K562 (cell line): Measurements from ENCODE around the gene VPS41. TPM values are rescaled to one million over a fixed set of nuclear protein-coding genes. Genes with fewer than 3 reads are reported as not detected.

Experiments used
- ATAC-seq: fragments of 200-7000 bp; cut with Tn5 transposase; 3 replicates; pipeline ENCODE4 v1.9.1; 2020; ENCODE audit warnings: moderate library complexity
- BruUV-seq: library from RNA; stranded (reverse); fragments of 400-500 nt; replicated peaks from 2 replicates; lab custom pipeline; 2021; lab: Mats Ljungman, UMichigan
- CTCF ChIA-PET: fragments of 300-600 bp; formaldehyde crosslinking; extraction: SDS; loops from one replicate; lab custom pipeline; 2021; ENCODE audit warnings: low intra/inter-chr PET ratio; lab: Yijun Ruan, JAX
- POLR2A ChIA-PET: fragments of 300-600, 350-650 bp; sonication (Branson Sonifier 250); formaldehyde crosslinking; extraction: SDS; loops from one replicate; lab custom pipeline; 2021; ENCODE audit warnings: antibody characterized with exemption, inconsistent platforms; lab: Yijun Ruan, JAX
- DNase-seq, 4 experiments: peaks; one replicate each; pipeline versions ENCODE4 v3.0.0 to v3.0.0-alpha.2; 2011 to 2018; ENCODE audit warnings: low spot score in 3 of 4, mixed read lengths in 3 of 4; ENCODE audit errors: extremely low read depth in 1 of 4
- FAIRE-seq: peaks from 2 replicates; lab custom pipeline; 2011; peaks lifted over from hg19 to GRCh38; lab: Jason Lieb, UNC
- H2AFZ ChIP-seq: 2 replicates; pipeline ENCODE4 v1.6.0; 2011; ENCODE audit warnings: low read depth, low read length, control low read depth, inconsistent platforms
- H3K27ac ChIP-seq: fragments of 200-600 bp; 3 replicates; pipeline ENCODE4 v1.8.0; 2011; ENCODE audit warnings: low read depth, mild to moderate bottlenecking, control low read depth, inconsistent platforms, low read length, moderate library complexity, mixed read lengths; ENCODE audit errors: extremely low read depth
- H3K27me3 ChIP-seq, 2 experiments: fragments of 300-600 bp in 1 of 2; 2 replicates in 1 of 2; 3 replicates in 1 of 2; pipeline versions ENCODE4 v1.6.0 to v1.8.0; 2011; ENCODE audit warnings: inconsistent platforms in 2 of 2, low read length in 2 of 2, mild to moderate bottlenecking in 1 of 2, mixed read lengths in 1 of 2, moderate library complexity in 1 of 2; ENCODE audit not compliant: control insufficient read depth in 2 of 2, insufficient read depth in 2 of 2
- H3K36me3 ChIP-seq: fragments of 300-600 bp; 3 replicates; pipeline ENCODE4 v1.8.0; 2011; ENCODE audit warnings: mild to moderate bottlenecking, low read length, inconsistent platforms; ENCODE audit not compliant: control insufficient read depth, insufficient read depth
- H3K4me1 ChIP-seq, 2 experiments: fragments of 200-600 bp in 1 of 2; replicated peaks in 1 of 2; 2 replicates in 1 of 2; 3 replicates in 1 of 2; pipeline versions ENCODE4 v1.5.1 to v1.8.0; 2011; ENCODE audit warnings: inconsistent platforms in 2 of 2, low read length in 2 of 2, mild to moderate bottlenecking in 1 of 2, mixed read lengths in 1 of 2, moderate library complexity in 1 of 2; ENCODE audit not compliant: control insufficient read depth in 2 of 2, insufficient read depth in 2 of 2
- H3K4me2 ChIP-seq: 2 replicates; pipeline ENCODE4 v1.6.1; 2011; ENCODE audit warnings: low read length, control low read depth, inconsistent platforms, mixed read lengths; ENCODE audit not compliant: insufficient read depth
- H3K4me3 ChIP-seq: fragments of 200-600 bp; sonication (generic), shearing (Covaris generic); 2 replicates; pipeline ENCODE4 v1.5.1; 2016; ENCODE audit warnings: control low read depth, inconsistent platforms
- H3K79me2 ChIP-seq: fragments of 200-600 bp; 3 replicates; pipeline ENCODE4 v1.8.0; 2011; ENCODE audit warnings: low read length, inconsistent platforms; ENCODE audit not compliant: control insufficient read depth, insufficient read depth
- H3K9ac ChIP-seq, 2 experiments: 2 replicates each; pipeline versions ENCODE4 v1.6.0 to v1.6.1; 2011; ENCODE audit warnings: low read depth in 2 of 2, low read length in 2 of 2, control low read depth in 1 of 2, inconsistent platforms in 1 of 2, mild to moderate bottlenecking in 1 of 2, mixed read lengths in 1 of 2; ENCODE audit not compliant: insufficient read depth in 1 of 2
- H3K9me1 ChIP-seq: one replicate; pipeline ENCODE4 v1.6.0; 2011; ENCODE audit warnings: inconsistent platforms, mild to moderate bottlenecking, low read length, moderate library complexity; ENCODE audit not compliant: control insufficient read depth, insufficient read depth
- H3K9me3 ChIP-seq: replicated peaks from 2 replicates; pipeline ENCODE4 v1.5.1; 2011; ENCODE audit warnings: low read depth, low read length, inconsistent platforms; ENCODE audit not compliant: control insufficient read depth, insufficient read depth
- H4K20me1 ChIP-seq: replicated peaks from 2 replicates; pipeline ENCODE4 v1.6.1; 2011; ENCODE audit warnings: low read length, inconsistent platforms, mixed read lengths; ENCODE audit not compliant: control insufficient read depth, insufficient read depth
- EP400 ChIP-seq: fragments of 450-650 bp; IDR thresholded peaks from 2 replicates; pipeline ENCODE4 v1.6.1; 2017; ENCODE audit warnings: antibody characterized with exemption, mild to moderate bottlenecking, moderate library complexity
- FUS ChIP-seq: fragments of 200-400 bp; formaldehyde crosslinking; optimal IDR thresholded peaks from 2 replicates; pipeline ENCODE3; 2017; ENCODE audit warnings: low read depth, low read length
- MNT ChIP-seq, 2 experiments: fragments of 450-650 bp; conservative IDR thresholded peaks; 2 replicates each; pipeline ENCODE4 v1.6.1; 2017; ENCODE audit warnings: mild to moderate bottlenecking in 2 of 2, moderate library complexity in 2 of 2
- YY1 ChIP-seq, 3 experiments: IDR thresholded peaks; 2 replicates each; pipeline ENCODE4 v1.6.1; 2011; ENCODE audit warnings: low read length in 2 of 3, mild to moderate bottlenecking in 2 of 3, moderate library complexity in 2 of 3, borderline replicate concordance in 1 of 3, control low read depth in 1 of 3, low read depth in 1 of 3; ENCODE audit not compliant: insufficient read depth in 3 of 3, insufficient replicate concordance in 2 of 3, control insufficient read depth in 1 of 3, insufficient read length in 1 of 3; ENCODE audit errors: extremely low read depth in 1 of 3
- WGBS: fragments of 100-300 bp; shearing (Covaris generic); methylation state at CpG from one replicate; pipeline ENCODE4 v1.1.6; 2016; ENCODE audit warnings: low coverage, mixed read lengths; ENCODE audit not compliant: insufficient coverage; ENCODE audit errors: missing lambda C conversion rate; 5-methylcytosine and 5-hydroxymethylcytosine counted together
- in situ Hi-C: fragments of 300-500 bp; cut with MboI; formaldehyde crosslinking; loops from 4 replicates; pipeline ENCODE4 v1.15.0; 2018; ENCODE audit warnings: inconsistent platforms, mixed read lengths
- intact Hi-C: fragments of 100-400 bp; cut with micrococcal nuclease; formaldehyde crosslinking; loops from 2 replicates; pipeline ENCODE4 v1.14.2; 2022
- polyA plus RNA-seq, 8 experiments: library from polyadenylated mRNA; depleted of rRNA in 4 of 8; stranded (reverse) in 5 of 8; unstranded in 3 of 8; fragments of >200 nt; fragmentation: Nextera tagmentation in 2 of 8; fragmentation: Illumina TruSeq in 1 of 8; extraction: Ambion mirVana in 2 of 8; extraction: Trizol in 1 of 8; gene quantifications; 2 replicates each; pipeline versions ENCODE4 v1.2.1 to v1.2.3, GENCODE V29; 2011 to 2014; ENCODE audit warnings: inconsistent platforms in 1 of 8, missing spikeins in 1 of 8
- total RNA-seq, 7 experiments: library from RNA; depleted of rRNA in 6 of 7; stranded (reverse); fragments of >200 nt in 6 of 7; fragmentation: Illumina TruSeq in 2 of 7; extraction: Trizol in 2 of 7; gene quantifications; 2 replicates each; pipeline versions ENCODE4 v1.2.1 to v1.2.3, GENCODE V29; 2011 to 2021; ENCODE audit warnings: low replicate concordance in 1 of 7
- TF ChIP-seq, protein P1 (sequence below): sonication (generic); formaldehyde crosslinking; IDR thresholded peaks from 2 replicates; pipeline ENCODE4 v1.8.1; 2022; ENCODE audit warnings: missing genetic modification reagents
- TF ChIP-seq, protein P2 (sequence below): sonication (generic); formaldehyde crosslinking; IDR thresholded peaks from 2 replicates; pipeline ENCODE4 v1.4.0; 2020; ENCODE audit warnings: mild to moderate bottlenecking, missing genetic modification reagents

The VPS41 gene
- total and polyA plus RNA-seq, 9 of the 15 experiments (the other 6 are each of a cell fraction or from before 2014, with no cell fraction given): 17.7 to 46.8 (median 32.1) TPM

DNA sequence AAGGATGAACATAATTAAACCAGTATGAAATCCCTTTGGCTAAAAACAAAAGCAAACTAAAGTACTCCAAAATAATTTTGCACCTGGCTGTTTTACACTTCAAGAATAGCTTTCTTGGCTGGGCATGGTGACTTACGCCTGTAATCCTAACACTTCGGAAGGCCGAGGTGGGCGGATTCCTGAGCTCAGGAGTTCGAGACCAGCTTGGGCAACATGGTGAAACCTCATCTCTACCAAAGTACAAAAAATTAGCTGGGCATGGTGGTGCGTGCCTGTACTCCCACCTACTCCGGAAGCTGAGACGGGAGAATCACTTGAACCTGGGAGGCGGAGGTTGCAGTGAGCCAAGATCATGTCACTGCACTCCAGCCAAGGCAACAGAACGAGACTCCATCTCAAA is 185.7 kb downstream of the VPS41 start:
- FAIRE-seq (no peak), ATAC-seq (no peak), DNase-seq (no peak)
- in situ Hi-C loops: no loop called here
- Histone ChIP-seq H3K79me2 (no peaks in the 10 kb centered on the region), H3K9ac (no peak overlapping the region), H3K4me3 (no peak overlapping the region), H2AFZ (no peak overlapping the region), H3K4me2 (no peak overlapping the region), H3K9me3 (no peaks in the 10 kb centered on the region), H3K9me1 (no peaks in the 10 kb centered on the region), H3K4me1 (no peaks in the 10 kb centered on the region)
- no TSS peak for BruUV-seq
- CTCF ChIA-PET: no interaction called here
- 93% methylated on average over 9 of the region's 10 CpGs for WGBS
- POLR2A ChIA-PET: interaction anchor here (1.0 kb wide), 1 partner anchor 9 kb away, joined by 3 read pairs; no protein-coding TSS in a partner anchor
- TF ChIP-seq, protein P1, sequence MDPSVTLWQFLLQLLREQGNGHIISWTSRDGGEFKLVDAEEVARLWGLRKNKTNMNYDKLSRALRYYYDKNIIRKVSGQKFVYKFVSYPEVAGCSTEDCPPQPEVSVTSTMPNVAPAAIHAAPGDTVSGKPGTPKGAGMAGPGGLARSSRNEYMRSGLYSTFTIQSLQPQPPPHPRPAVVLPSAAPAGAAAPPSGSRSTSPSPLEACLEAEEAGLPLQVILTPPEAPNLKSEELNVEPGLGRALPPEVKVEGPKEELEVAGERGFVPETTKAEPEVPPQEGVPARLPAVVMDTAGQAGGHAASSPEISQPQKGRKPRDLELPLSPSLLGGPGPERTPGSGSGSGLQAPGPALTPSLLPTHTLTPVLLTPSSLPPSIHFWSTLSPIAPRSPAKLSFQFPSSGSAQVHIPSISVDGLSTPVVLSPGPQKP: no peak
- no peak for TF ChIP-seq FUS
- no peak for TF ChIP-seq YY1 (IDR thresholded peaks at IDR 0.05; ENCODE audit: borderline replicate concordance in 1 of 3, control insufficient read depth in 1 of 3, extremely low read depth in 1 of 3, insufficient read depth in 3 of 3, insufficient read length in 1 of 3, insufficient replicate concordance in 2 of 3, low read depth in 1 of 3, low read length in 2 of 3)
- no peak for TF ChIP-seq MNT (conservative IDR thresholded peaks at IDR 0.05)
- TF ChIP-seq EP400: no peak
- TF ChIP-seq, protein P2, sequence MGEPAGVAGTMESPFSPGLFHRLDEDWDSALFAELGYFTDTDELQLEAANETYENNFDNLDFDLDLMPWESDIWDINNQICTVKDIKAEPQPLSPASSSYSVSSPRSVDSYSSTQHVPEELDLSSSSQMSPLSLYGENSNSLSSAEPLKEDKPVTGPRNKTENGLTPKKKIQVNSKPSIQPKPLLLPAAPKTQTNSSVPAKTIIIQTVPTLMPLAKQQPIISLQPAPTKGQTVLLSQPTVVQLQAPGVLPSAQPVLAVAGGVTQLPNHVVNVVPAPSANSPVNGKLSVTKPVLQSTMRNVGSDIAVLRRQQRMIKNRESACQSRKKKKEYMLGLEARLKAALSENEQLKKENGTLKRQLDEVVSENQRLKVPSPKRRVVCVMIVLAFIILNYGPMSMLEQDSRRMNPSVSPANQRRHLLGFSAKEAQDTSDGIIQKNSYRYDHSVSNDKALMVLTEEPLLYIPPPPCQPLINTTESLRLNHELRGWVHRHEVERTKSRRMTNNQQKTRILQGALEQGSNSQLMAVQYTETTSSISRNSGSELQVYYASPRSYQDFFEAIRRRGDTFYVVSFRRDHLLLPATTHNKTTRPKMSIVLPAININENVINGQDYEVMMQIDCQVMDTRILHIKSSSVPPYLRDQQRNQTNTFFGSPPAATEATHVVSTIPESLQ (CRISPR knock-in tag): no peak
- TF ChIP-seq, all 486 proteins: peak for 0
- no peaks in the 10 kb centered on the region for H3K27me3 ChIP-seq
- H4K20me1 ChIP-seq: no peaks in the 10 kb centered on the region
- intact Hi-C loops: no loop called here
- no peak overlapping the region for H3K27ac ChIP-seq
- H3K36me3 ChIP-seq: no peaks in the 10 kb centered on the region; the same call in 1 of the 3 replicates
